SK-N-SH (cell line): ENCODE data around the gene RAPGEF1. TPM values are rescaled to one million over a fixed set of nuclear protein-coding genes. Genes with fewer than 3 reads are reported as not detected.
A peak's percentile ranks its signal among the peaks of the same experiment; 100 is the strongest.

Source experiments
- CTCF ChIA-PET: fragments of 300-600, 350-600 bp; formaldehyde crosslinking; extraction: SDS; loops from one replicate; lab custom pipeline; 2021; lab: Yijun Ruan, JAX
- POLR2A ChIA-PET: fragments of 350-600 bp; sonication (Branson Sonifier 250); formaldehyde crosslinking; extraction: SDS; loops from one replicate; lab custom pipeline; 2020; ENCODE audit warnings: antibody characterized with exemption, inconsistent platforms; lab: Yijun Ruan, JAX
- DNase-seq: peaks from one replicate; pipeline ENCODE4 v3.0.0; 2012
- H2AFZ ChIP-seq: fragments of 200-600 bp; sonication (generic); 2 replicates; pipeline ENCODE4 v1.8.1; 2016; ENCODE audit warnings: antibody characterized with exemption, mild to moderate bottlenecking, low read depth
- H3F3A ChIP-seq: fragments of 200-600 bp; sonication (generic); replicated peaks from 2 replicates; pipeline ENCODE3; 2016; ENCODE audit warnings: antibody characterized with exemption, mild to moderate bottlenecking; ENCODE audit not compliant: insufficient read depth
- H3K27ac ChIP-seq, 2 experiments: fragments of 200-500 bp in 1 of 2; fragments of 200-600 bp in 1 of 2; sonication (Bioruptor generic) in 1 of 2; sonication (generic), shearing (Covaris generic) in 1 of 2; 2 replicates each; pipeline versions ENCODE4 v1.5.1 to v1.6.1; 2014 to 2016; ENCODE audit warnings: low read depth in 2 of 2, inconsistent platforms in 1 of 2, low read length in 1 of 2, mild to moderate bottlenecking in 1 of 2, mixed read lengths in 1 of 2
- H3K27me3 ChIP-seq: fragments of 200-600 bp; sonication (generic), shearing (Covaris generic); 2 replicates; pipeline ENCODE4 v1.6.1; 2016; ENCODE audit warnings: mixed run types; ENCODE audit not compliant: insufficient read depth
- H3K36me3 ChIP-seq, 2 experiments: fragments of 200-500 bp in 1 of 2; fragments of 200-600 bp in 1 of 2; sonication (Bioruptor generic) in 1 of 2; sonication (generic) in 1 of 2; replicated peaks in 1 of 2; 2 replicates each; pipeline versions ENCODE3 to v1.5.1; 2014 to 2016; ENCODE audit warnings: low read length in 1 of 2, mild to moderate bottlenecking in 1 of 2; ENCODE audit not compliant: insufficient read depth in 2 of 2, control insufficient read depth in 1 of 2
- H3K4me1 ChIP-seq, 2 experiments: fragments of 200-500 bp in 1 of 2; fragments of 200-600 bp in 1 of 2; sonication (Bioruptor generic) in 1 of 2; sonication (generic), shearing (Covaris generic) in 1 of 2; 2 replicates each; pipeline versions ENCODE4 v1.5.1 to v1.6.1; 2014 to 2016; ENCODE audit warnings: low read depth in 1 of 2, low read length in 1 of 2, mixed run types in 1 of 2; ENCODE audit not compliant: insufficient read depth in 2 of 2, control insufficient read depth in 1 of 2
- H3K4me2 ChIP-seq: fragments of 200-600 bp; sonication (generic), shearing (Covaris generic); 2 replicates; pipeline ENCODE4 v1.6.1; 2017; ENCODE audit warnings: mixed run types
- H3K4me3 ChIP-seq, 2 experiments: fragments of 200-500 bp in 1 of 2; fragments of 200-600 bp in 1 of 2; sonication (Bioruptor generic) in 1 of 2; sonication (generic), shearing (Covaris generic) in 1 of 2; 2 replicates each; pipeline versions ENCODE4 v1.5.1 to v1.8.1; 2014 to 2016; ENCODE audit warnings: low read depth in 2 of 2, inconsistent platforms in 1 of 2, low read length in 1 of 2, mild to moderate bottlenecking in 1 of 2, mixed read lengths in 1 of 2, moderate library complexity in 1 of 2
- H3K79me2 ChIP-seq: fragments of 200-600 bp; sonication (generic); 2 replicates; pipeline ENCODE4 v1.8.1; 2017; ENCODE audit warnings: mild to moderate bottlenecking; ENCODE audit not compliant: insufficient read depth
- H3K9ac ChIP-seq: fragments of 200-600 bp; sonication (generic); 2 replicates; pipeline ENCODE4 v1.6.1; 2017; ENCODE audit warnings: mixed run types
- H3K9me2 ChIP-seq: fragments of 200-600 bp; sonication (generic); 2 replicates; pipeline ENCODE4 v1.6.1; 2017; ENCODE audit warnings: mixed run types
- H3K9me3 ChIP-seq: fragments of 200-600 bp; sonication (generic); 2 replicates; pipeline ENCODE4 v1.6.1; 2017; ENCODE audit warnings: mixed run types, mild to moderate bottlenecking, moderate library complexity
- H4K20me1 ChIP-seq: fragments of 200-600 bp; sonication (generic); 2 replicates; pipeline ENCODE4 v1.6.1; 2017; ENCODE audit warnings: mild to moderate bottlenecking, mixed run types; ENCODE audit not compliant: insufficient read depth
- CHD2 ChIP-seq: fragments of 150-350 bp; IDR thresholded peaks from 2 replicates; pipeline ENCODE4 v1.6.1; 2018; ENCODE audit warnings: low read length; ENCODE audit not compliant: partially characterized antibody
- CTCF ChIP-seq: fragments of 200-600 bp; sonication (generic); IDR thresholded peaks from 2 replicates; pipeline ENCODE4 v1.6.1; 2017; ENCODE audit warnings: antibody characterized with exemption, mild to moderate bottlenecking, moderate library complexity
- ELF1 ChIP-seq: IDR thresholded peaks from 2 replicates; pipeline ENCODE4 v1.4.0; 2012
- EP300 ChIP-seq, 2 experiments: IDR thresholded peaks; 2 replicates each; pipeline versions ENCODE4 v1.4.0 to v1.6.1; 2012; ENCODE audit warnings: borderline replicate concordance in 1 of 2, low read depth in 1 of 2, low read length in 1 of 2
- FOSL2 ChIP-seq: IDR thresholded peaks from 2 replicates; pipeline ENCODE4 v1.4.0; 2012; ENCODE audit warnings: low read depth, mild to moderate bottlenecking, moderate library complexity, borderline replicate concordance
- GATA2 ChIP-seq: sonication (generic); formaldehyde crosslinking; IDR thresholded peaks from 2 replicates; pipeline ENCODE4 v1.5.0; 2020; ENCODE audit warnings: mild to moderate bottlenecking, missing genetic modification reagents
- IRF3 ChIP-seq: fragments of 150-350 bp; IDR thresholded peaks from 2 replicates; pipeline ENCODE4 v1.6.1; 2016; ENCODE audit warnings: mild to moderate bottlenecking, low read depth, low read length
- MXI1 ChIP-seq: IDR thresholded peaks from 2 replicates; pipeline ENCODE4 v1.6.1; 2012; ENCODE audit warnings: mild to moderate bottlenecking, low read depth, low read length, improper control_type of control experiment
- NFIC ChIP-seq: IDR thresholded peaks from 2 replicates; pipeline ENCODE4 v1.4.0; 2012; ENCODE audit warnings: borderline replicate concordance
- RAD21 ChIP-seq: IDR thresholded peaks from 2 replicates; pipeline ENCODE4 v1.6.1; 2012; ENCODE audit warnings: mild to moderate bottlenecking, low read length
- RCOR1 ChIP-seq: fragments of 150-350 bp; IDR thresholded peaks from 2 replicates; pipeline ENCODE4 v1.6.1; 2017; ENCODE audit warnings: antibody characterized with exemption, low read length
- REST ChIP-seq: IDR thresholded peaks from 2 replicates; pipeline ENCODE4 v1.6.1; 2012; ENCODE audit warnings: mild to moderate bottlenecking, low read depth, low read length, moderate library complexity
- SIN3A ChIP-seq: IDR thresholded peaks from 2 replicates; pipeline ENCODE4 v1.6.1; 2012; ENCODE audit warnings: low read depth, mild to moderate bottlenecking, low read length, moderate library complexity, borderline replicate concordance
- WGBS: methylation state at CpG from one replicate; pipeline ENCODE4 v1.1.6; 2017; ENCODE audit warnings: low lambda C conversion rate; 5-methylcytosine and 5-hydroxymethylcytosine counted together
- polyA plus RNA-seq, 3 experiments: library from polyadenylated mRNA; depleted of rRNA; stranded (reverse); fragments of >200 nt; gene quantifications; 2 replicates each; pipeline ENCODE4 v1.2.3, GENCODE V29; 2012

The RAPGEF1 gene
- polyA plus RNA-seq, 1 of the 3 experiments (the other 2 are of a cell fraction) = 26.2 TPM

GRCh38 chr9:131618071-131618479 is 121.8 kb downstream of the RAPGEF1 start:
- peak; percentile 77 for DNase-seq
- no peaks in the 10 kb centered on the region for H3K79me2 ChIP-seq
- H3K4me2 ChIP-seq = no peak overlapping the region
- H3K9me2 ChIP-seq = no peaks in the 10 kb centered on the region
- no peaks in the 10 kb centered on the region for H3F3A ChIP-seq
- ChIA-PET POLR2A (no interaction called here), CTCF (interaction anchor here (0.9 kb wide), 2 partner anchors 61 to 122 kb away, joined by 3 read pairs; no protein-coding TSS in a partner anchor)
- H3K9me3 ChIP-seq = no peaks in the 10 kb centered on the region
- H2AFZ ChIP-seq = no peak overlapping the region
- no peak overlapping the region for H3K9ac ChIP-seq
- H3K27me3 ChIP-seq = no peaks in the 10 kb centered on the region
- H4K20me1 ChIP-seq = peaks cover 3% of the 10 kb centered on the region; the same call in 1 of the 2 replicates
- H3K27ac ChIP-seq = 0 out of 4 replicates have a peak overlapping the region, but pooled peaks of 1 of the 2 experiments have one; percentile 30
- peaks cover 9 to 19% of the 10 kb centered on the region in 2 experiments for H3K36me3 ChIP-seq
- TF ChIP-seq GATA2 (no peak), RCOR1 (peak; percentile 26; the same call in 1 of the 2 replicates), IRF3 (no peak), EP300 (IDR thresholded peaks at IDR 0.05; ENCODE audit: borderline replicate concordance in 1 of 2, low read depth in 1 of 2, low read length in 1 of 2) (0 out of 4 replicates have a peak, but pooled peaks of 1 of the 2 experiments have one; percentile 19), ELF1 (no peak), MXI1 (peak; percentile 70; the same call in 1 of the 2 replicates), NFIC (0 out of 2 replicates have a peak, but pooled peaks have one; percentile 22)
- 73% methylated on average over 2 of the region's 2 CpGs for WGBS
- H3K4me1 ChIP-seq = peaks cover 0 to 7% of the 10 kb centered on the region in 2 experiments; a peak in 1 of 4 replicates
- H3K4me3 ChIP-seq = no peak overlapping the region

GRCh38 chr9:131617611-131618010 is 122.3 kb downstream of the RAPGEF1 start:
- WGBS = 94% methylated on average over 5 of the region's 5 CpGs
- Histone ChIP-seq H3F3A (no peaks in the 10 kb centered on the region), H3K9ac (no peak overlapping the region), H3K9me2 (no peaks in the 10 kb centered on the region), H4K20me1 (peaks cover 3% of the 10 kb centered on the region; the same call in 1 of the 2 replicates), H2AFZ (no peak overlapping the region), H3K4me2 (no peak overlapping the region), H3K36me3 (peaks cover 10 to 21% of the 10 kb centered on the region in 2 experiments), H3K27ac (0 out of 4 replicates have a peak overlapping the region, but pooled peaks of 1 of the 2 experiments have one; percentile 30), H3K4me3 (no peak overlapping the region), H3K4me1 (peaks cover 0 to 7% of the 10 kb centered on the region in 2 experiments; a peak in 1 of 4 replicates), H3K9me3 (no peaks in the 10 kb centered on the region), H3K27me3 (no peaks in the 10 kb centered on the region), H3K79me2 (no peaks in the 10 kb centered on the region)
- TF ChIP-seq RAD21 (no peak), CTCF (no peak), REST (no peak), SIN3A (no peak), FOSL2 (no peak), CHD2 (no peak), MXI1 (no peak)
- ChIA-PET CTCF (interaction anchor here (0.9 kb wide), 2 partner anchors 62 to 123 kb away, joined by 3 read pairs; no protein-coding TSS in a partner anchor), POLR2A (no interaction called here)
- DNase-seq = no peak
